Measurements from ENCODE around the gene PGLYRP4. TPM values are rescaled to one million over a fixed set of nuclear protein-coding genes. Genes with fewer than 3 reads are reported as not detected.

The PGLYRP4 gene
- total RNA-seq, 2 donors from 2014 or later: not detected

- TF ChIP-seq POLR2AphosphoS5 (IDR thresholded peaks at IDR 0.05) (no peak), CTCF (IDR thresholded peaks at IDR 0.05) (no peak), POLR2A (IDR thresholded peaks at IDR 0.05) (no peak)
- H3K4me3 ChIP-seq: no peak overlapping the region
- H3K4me1 ChIP-seq (replicated peaks): no peaks in the 10 kb centered on the region
- no peaks in the 10 kb centered on the region for H3K27me3 ChIP-seq (replicated peaks; ENCODE audit: insufficient read depth)
- WGBS: 93% methylated on average over 3 of the region's 3 CpGs
- intact Hi-C loops (cut with DNase I): no loop called here
- H3K36me3 ChIP-seq: no peaks in the 10 kb centered on the region
- no peaks in the 10 kb centered on the region for H3K9me3 ChIP-seq
- H3K27ac ChIP-seq: no peak overlapping the region
- DNase-seq (ENCODE audit: low spot score): no peak
Observed at GRCh38 chr1:153358691-153358975, 10.0 kb upstream of the PGLYRP4 start.

DNA sequence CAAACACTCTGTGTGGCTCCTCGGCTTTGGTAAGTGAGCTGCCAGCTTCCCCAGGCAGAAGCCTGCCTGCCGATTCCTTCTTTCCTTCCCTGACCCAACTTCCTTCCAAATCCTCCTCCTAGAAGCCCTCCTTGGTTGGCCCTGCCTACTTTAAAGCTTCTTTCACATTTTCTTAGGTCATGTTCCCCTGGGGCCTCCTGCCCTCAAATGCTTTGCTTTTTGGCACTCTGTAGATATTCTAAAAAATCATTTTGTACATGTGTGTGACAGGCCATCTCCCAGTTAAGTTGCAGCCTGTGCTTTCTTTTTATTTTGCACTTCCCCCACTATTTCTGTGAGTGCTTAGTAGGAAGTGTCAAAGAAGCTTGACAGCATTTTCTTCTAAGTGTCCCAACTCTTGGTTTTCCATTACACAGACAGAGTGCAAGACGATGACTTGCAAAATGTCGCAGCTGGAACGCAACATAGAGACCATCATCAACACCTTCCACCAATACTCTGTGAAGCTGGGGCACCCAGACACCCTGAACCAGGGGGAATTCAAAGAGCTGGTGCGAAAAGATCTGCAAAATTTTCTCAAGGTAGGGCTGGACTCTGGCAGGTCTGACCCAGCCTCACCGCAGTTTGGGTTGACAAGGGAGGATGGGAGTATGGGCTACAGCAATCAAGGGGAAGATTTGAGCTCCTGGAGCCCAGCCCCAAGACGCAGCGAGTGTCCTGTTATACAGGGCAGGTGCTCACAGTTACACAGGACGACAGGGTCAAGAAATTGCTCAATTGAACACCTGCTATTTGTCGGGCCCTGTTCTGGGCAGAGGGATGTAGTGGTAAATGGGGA lies 9.4 kb upstream of the PGLYRP4 start, which contains the start of gene S100A9:
TSS of gene S100A9 (plus strand) at position 2 of the 838 bp plus-strand sequence. CDS start at position 432, 430 bp downstream.
- 75% methylated on average over 11 of the region's 11 CpGs for WGBS
- no peaks in the 10 kb centered on the region for H3K36me3 ChIP-seq
- H3K27me3 ChIP-seq (replicated peaks; ENCODE audit: insufficient read depth): no peaks in the 10 kb centered on the region
- H3K4me1 ChIP-seq (replicated peaks): no peaks in the 10 kb centered on the region
- no peaks in the 10 kb centered on the region for H3K9me3 ChIP-seq
- no peak for DNase-seq (ENCODE audit: low spot score)
- H3K27ac ChIP-seq: peak within 1 kb of the TSS in 1 of 2 donors; percentile 7
- H3K4me3 ChIP-seq: no peak within 1 kb of the TSS
- TF ChIP-seq CTCF (IDR thresholded peaks at IDR 0.05): no peak
- TF ChIP-seq POLR2AphosphoS5 (IDR thresholded peaks at IDR 0.05): no peak
- no peak for TF ChIP-seq POLR2A (IDR thresholded peaks at IDR 0.05)
- intact Hi-C loops (cut with DNase I): no loop called here

DNA sequence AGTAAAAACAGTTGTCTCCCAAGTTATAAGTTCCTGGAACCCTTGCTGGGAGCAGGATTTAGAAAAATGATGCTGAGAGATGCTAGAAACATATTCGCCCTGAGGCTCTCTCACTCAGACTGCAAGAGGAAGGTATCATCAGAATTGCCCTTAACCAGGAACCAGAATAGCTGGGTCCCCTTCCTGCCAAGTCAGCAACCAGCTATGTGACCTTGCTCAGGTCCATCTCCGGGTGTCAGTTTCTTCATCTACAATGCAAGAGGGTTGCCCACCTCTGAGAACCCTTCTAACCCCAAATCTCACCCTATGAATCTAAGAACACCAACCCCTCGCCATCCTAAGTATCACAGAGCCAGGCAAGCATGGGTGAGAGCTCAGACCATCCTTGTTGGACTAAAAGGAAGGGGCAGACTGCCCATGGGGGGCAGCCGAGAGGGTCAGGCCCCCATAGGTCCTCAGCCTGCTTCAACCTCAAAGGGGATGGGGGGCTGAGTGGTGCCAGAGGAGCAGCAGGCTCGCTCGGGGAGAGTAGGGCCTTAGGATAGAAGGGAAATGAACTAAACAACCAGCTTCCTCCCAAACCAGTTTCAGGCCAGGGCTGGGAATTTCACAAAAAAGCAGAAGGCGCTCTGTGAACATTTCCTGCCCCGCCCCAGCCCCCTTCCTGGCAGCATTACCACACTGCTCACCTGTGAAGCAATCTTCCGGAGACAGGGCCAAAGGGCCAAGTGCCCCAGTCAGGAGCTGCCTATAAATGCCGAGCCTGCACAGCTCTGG lies 8.6 kb upstream of the PGLYRP4 start:
- H3K27ac ChIP-seq: peak overlapping the region in 1 of 2 donors; percentile 7

GRCh38 chr1:153356392-153357075 lies 7.9 kb upstream of the PGLYRP4 start:
- Histone ChIP-seq H3K9me3 (no peaks in the 10 kb centered on the region), H3K27me3 (replicated peaks; ENCODE audit: insufficient read depth) (no peaks in the 10 kb centered on the region), H3K27ac (no peak overlapping the region), H3K4me1 (replicated peaks) (no peaks in the 10 kb centered on the region), H3K36me3 (no peaks in the 10 kb centered on the region), H3K4me3 (no peak overlapping the region)
- no peak for DNase-seq (ENCODE audit: low spot score)
- no peak for TF ChIP-seq POLR2A (IDR thresholded peaks at IDR 0.05)
- TF ChIP-seq POLR2AphosphoS5 (IDR thresholded peaks at IDR 0.05): no peak
- TF ChIP-seq CTCF (IDR thresholded peaks at IDR 0.05): no peak
- WGBS: 86% methylated on average over 8 of the region's 8 CpGs
- intact Hi-C loops (cut with DNase I): no loop called here

More for the DNA sequence above, 8.6 kb upstream of the PGLYRP4 start:
- H3K4me3 ChIP-seq: no peak overlapping the region
- no peaks in the 10 kb centered on the region for H3K36me3 ChIP-seq
- H3K27me3 ChIP-seq (replicated peaks; ENCODE audit: insufficient read depth): no peaks in the 10 kb centered on the region
- no peaks in the 10 kb centered on the region for H3K4me1 ChIP-seq (replicated peaks)
- intact Hi-C loops (cut with DNase I): no loop called here
- no peak for TF ChIP-seq POLR2A (IDR thresholded peaks at IDR 0.05)
- peak; percentile 67 for TF ChIP-seq POLR2AphosphoS5 (IDR thresholded peaks at IDR 0.05)
- 68% methylated on average over 8 of the region's 10 CpGs for WGBS
- H3K9me3 ChIP-seq: no peaks in the 10 kb centered on the region
- DNase-seq (ENCODE audit: low spot score): peak; percentile 72

GRCh38 chr1:153355445-153356071 lies 6.9 kb upstream of the PGLYRP4 start:
- H3K9me3 ChIP-seq: no peaks in the 10 kb centered on the region
- H3K36me3 ChIP-seq: no peaks in the 10 kb centered on the region
- DNase-seq (ENCODE audit: low spot score): peak; percentile 18
- intact Hi-C loops (cut with DNase I): no loop called here
- WGBS: 55% methylated on average over 10 of the region's 10 CpGs
- H3K27ac ChIP-seq: no peak overlapping the region
- no peak overlapping the region for H3K4me3 ChIP-seq
- H3K27me3 ChIP-seq (replicated peaks; ENCODE audit: insufficient read depth): no peaks in the 10 kb centered on the region
- TF ChIP-seq POLR2A (IDR thresholded peaks at IDR 0.05) (no peak), CTCF (IDR thresholded peaks at IDR 0.05) (peak in 1 of 4 experiments; percentile 62), POLR2AphosphoS5 (IDR thresholded peaks at IDR 0.05) (no peak)
- no peaks in the 10 kb centered on the region for H3K4me1 ChIP-seq (replicated peaks)

All from prostate gland (tissue), 2 donors.